Activated CD8-positive, alpha-beta memory T cell treated with anti-CD3 and anti-CD28 coated beads for 48 hours (primary cell): ENCODE measurements around the gene STAC3.
"Not testable (repeated sequence)": the region's sequence is repeated elsewhere in the genome, so short reads cannot be mapped to it uniquely, and the experiment has no call there.

ENCODE experiments used
- DNase-seq, 3 experiments: peaks; one replicate each; pipeline ENCODE4 v3.0.0-alpha.2; 2020; ENCODE audit warnings: low read depth in 2 of 3, low spot score in 2 of 3

STAC3 gene

GRCh38 chr12:57250956-57251355, at the start of gene STAC3:
Gene STAC3, minus strand, starts transcription at chr12:57251187. Its CDS starts 1,551 bp downstream, at chr12:57249636.
- DNase-seq: no peak

- DNase-seq: no peak
These were observed 48.6 kb upstream of the STAC3 start for GRCh38 chr12:57299514-57300016.

DNA sequence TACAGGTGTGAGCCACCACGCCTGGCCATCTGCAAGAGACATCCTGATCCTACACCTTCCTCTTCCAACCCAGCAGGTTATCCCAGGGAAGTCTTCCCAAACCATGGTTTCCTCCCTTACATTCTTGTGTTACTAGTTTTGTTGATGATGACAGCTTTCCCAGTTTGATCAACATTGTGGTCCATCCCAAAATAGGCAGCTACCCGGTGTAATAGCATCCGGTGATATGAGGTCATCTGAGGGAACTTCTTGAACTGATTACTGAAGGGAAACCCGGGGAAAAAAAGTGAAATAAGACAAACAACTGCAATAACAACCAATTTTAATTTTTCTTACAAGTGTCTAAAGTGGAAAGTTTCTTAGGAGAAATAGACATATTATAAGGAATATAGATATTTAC, 45.3 kb upstream of the STAC3 start:
- no peak for DNase-seq

DNA sequence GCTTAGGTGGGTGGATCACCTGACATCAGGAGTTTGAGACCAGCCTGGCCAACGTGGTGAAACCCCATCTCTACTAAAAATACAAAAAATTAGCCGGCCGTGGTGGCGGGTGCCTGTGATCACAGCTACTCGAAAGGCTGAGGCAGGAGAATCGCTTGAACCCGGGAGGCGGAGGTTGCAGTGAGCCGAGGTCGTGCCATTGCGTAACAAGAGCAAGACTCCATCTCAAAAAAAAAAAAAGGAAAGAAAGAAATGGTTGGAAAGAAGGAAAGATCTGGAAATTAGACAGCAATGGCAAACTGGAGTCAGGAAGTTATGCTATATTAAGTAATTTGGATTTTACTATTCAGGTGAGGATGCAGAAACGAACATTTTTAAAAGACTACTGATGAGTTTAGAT, 31.1 kb upstream of the STAC3 start:
- not testable (repeated sequence) for DNase-seq

GRCh38 chr12:57280211-57281062, 29.4 kb upstream of the STAC3 start:
- DNase-seq: peak; percentile 28 to 48 (median 28)

GRCh38 chr12:57278465-57279381, 27.7 kb upstream of the STAC3 start:
- no peak for DNase-seq

DNA sequence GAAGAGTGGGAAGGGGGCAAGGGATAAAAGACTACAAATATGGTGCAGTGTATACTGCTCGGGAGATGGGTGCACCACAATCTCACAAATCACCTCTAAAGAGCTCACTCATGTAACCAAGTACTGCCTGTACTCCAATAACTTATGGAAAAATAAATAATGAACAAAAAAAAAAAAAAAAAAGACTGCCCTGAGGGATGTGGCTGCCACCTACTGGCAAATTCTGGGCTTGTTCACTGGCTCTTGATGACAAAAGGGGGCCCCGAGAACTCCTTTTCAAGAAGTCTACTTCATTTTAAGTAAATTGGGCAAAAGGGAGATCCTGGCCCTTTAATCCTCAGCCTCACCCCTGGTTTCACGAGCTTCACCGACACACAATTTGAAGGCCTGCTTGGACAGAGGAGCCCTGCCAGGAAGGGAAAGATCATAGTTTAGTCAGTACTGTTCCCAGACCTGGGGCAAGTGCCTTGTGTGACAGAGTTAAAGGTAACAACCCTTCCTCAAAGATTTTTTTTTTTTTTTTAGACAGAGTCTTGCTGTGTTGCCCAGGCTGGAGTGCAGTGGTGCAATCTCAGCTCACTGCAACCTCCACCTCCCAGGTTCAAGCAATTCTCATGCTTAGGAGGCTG, 26.1 kb upstream of the STAC3 start:
- DNase-seq: no peak

- DNase-seq: not testable (repeated sequence)
These were observed 25.2 kb upstream of the STAC3 start for GRCh38 chr12:57276233-57276632.

DNA sequence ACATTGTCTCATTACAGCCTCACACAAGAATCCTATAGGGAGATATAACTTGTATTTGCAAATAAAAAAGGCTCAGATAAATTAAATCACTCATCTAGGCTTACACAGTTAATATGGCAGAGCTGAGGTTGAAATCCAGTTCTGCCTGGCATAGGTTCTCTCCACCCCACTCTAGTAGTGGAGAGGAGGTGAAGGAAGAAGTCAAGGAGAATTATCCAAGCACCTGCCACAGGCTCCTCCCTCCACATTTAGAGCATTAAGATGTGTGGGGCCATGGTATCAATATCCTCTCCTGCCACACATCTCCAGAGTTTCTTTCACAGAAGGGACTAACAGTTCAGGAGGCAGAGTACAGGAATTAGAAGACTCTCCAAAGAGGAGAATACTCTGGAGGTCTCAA, 22.5 kb upstream of the STAC3 start:
- no peak for DNase-seq

- DNase-seq: no peak
These were observed 21.6 kb upstream of the STAC3 start for GRCh38 chr12:57272337-57273151.

DNA sequence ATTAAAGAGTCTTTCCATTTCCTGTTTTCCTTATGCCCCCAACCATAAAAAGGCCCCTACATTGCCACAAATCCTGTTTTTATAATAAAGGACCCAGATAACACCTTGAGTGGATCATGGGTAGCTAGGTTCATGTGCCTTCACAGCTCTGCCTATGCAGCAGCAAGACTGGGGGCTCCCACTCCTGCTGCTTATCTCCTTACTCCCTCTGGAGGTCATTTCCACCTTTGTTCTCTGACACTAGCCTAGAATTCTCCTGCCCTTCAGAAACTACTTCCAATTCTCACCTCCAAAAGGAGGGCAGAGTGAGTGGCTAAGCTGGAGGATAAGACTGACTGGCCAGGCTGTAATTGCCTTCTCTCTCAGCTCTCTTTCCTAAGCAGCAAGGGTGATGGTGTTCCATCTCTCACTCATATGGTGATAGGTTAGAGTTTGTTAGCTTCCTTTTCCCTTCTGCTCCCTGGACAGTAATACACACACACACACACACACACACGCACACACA, 20.0 kb upstream of the STAC3 start:
- no peak for DNase-seq

DNA sequence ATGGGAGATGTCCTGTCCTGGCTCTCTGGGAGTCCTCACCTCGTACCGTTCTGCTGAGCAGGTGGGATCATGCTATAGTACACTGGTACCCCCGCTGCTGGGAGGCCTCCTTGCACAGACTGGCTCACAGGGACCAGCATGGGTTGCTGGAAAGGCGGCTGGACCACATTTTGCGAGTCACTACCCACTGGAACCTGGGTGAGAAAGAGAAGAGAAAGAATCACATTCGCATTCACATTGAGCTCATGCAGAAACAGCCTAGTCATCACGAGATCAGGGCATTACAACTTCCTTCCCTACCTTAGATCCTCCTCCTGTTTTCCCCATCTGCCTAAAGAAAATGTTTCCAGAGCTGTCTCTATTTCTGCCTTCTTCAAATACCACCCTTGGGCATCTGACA, 17.3 kb upstream of the STAC3 start:
- no peak for DNase-seq

DNA sequence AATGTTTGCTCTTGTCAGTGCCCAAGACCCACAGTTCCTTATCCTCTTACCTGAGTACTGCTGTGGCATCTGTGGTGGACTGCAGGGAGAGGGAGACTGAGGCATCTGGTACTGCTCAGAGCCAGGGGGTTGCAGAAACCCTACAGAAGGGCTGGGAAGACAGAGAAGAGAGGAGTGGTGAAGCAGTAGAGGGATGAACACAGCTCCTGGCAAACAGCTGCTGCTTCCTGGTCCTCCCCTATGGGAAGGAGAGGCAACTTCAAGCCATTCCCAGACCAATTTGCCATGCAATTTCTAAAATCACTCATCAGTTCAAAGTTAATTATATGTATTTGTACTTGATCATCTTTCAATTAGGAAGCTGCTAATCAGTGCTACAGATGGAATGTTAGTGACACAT, 15.7 kb upstream of the STAC3 start:
- DNase-seq: no peak

DNA sequence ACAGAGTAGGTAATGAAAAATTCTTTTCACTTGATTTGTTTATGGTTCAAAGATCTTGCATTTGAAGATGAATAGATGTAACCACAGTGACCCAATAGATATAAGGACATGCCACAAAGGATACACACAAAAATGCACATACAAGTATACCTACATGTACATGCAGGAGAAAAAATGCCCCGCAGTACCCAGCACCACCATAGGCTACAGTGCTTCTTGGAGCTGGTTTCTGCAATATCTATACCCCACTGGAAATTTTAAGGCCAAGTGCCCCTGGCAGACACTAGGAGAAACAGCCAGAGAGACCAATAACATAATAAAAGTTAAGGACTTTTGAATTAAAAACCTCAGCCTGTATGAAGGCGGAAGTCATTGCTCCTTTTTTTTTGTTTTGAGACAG, 12.1 kb upstream of the STAC3 start:
- no peak for DNase-seq

DNA sequence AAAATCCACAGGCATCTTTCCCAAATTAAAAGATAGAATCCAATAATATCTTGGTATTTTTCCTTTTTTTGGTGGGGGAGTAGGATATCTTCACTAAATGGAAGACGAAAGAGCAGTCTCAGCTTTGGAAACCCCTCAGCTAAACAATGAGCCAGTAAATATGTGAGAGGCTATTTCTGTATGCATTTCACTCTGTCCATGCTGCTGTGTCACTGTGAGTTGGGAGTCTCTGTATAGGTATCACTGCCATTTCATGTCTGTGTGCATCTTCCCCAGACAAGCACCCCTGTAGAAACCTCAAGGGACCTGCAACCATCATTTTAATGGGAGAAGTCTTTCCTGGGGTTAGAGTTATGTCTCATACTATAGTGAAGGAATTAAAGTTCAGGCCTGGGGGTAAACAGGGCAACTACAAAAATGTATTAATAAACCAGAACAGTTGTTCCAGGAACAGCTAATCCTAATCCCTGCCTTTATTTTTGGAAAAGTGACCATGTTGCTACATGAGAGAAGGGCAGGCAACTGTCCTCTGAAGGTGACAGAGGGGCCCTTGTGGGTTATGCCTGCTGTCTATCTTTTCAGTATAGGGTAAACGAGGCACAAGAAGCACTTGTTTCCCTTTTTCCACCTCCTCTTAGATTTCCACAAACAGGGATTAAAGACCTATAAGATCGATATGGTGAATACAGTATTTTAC, 11.3 kb upstream of the STAC3 start:
- no peak for DNase-seq

DNA sequence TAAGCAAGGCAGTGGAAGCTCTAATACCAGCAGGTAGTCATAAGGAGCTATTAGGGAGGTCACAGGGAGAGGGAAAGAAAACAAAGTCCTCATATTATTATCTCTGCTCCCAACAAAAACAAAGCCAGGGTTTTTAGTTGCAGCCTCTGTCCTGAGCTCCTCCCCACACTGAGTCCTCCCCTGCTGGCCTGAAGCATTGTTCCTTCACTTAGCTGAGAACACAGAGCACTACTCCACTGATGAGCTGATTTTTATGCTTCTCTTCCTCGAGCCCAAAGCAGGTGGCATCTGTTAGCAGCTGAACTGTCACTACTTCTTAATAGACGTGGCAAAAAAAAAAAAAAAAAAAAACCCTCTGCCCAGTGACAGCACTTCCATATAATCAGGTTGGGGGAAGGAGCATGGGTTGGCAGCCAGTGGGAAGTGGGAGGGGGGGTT, 10.5 kb upstream of the STAC3 start:
- DNase-seq: no peak

DNA sequence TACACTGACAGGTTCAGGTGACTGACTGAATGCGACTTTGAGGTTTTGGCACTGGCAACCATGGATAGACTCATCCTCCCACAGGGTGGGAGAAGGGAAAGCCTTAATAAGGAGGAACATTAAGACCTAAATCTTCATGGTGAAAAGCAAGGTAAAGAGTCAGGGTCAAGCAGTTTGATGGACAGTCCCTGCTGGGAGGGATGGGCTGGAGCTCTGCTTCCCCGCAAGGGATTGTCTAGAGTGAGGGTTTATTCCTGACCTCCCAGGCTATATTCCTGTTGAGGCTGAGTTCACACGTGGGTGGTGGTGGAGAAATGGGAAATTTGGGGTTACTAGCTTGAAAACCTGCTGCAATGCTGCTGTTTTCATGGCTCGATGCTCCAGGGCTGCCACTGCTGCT, 9.4 kb upstream of the STAC3 start:
- DNase-seq: no peak

GRCh38 chr12:57258977-57259970, 8.3 kb upstream of the STAC3 start:
- no peak for DNase-seq
